GM12801 (cell line): ENCODE results near the gene RBM6.

Experiments
- TF ChIP-seq, protein P1 (sequence below): IDR thresholded peaks from one replicate; pipeline ENCODE4 v1.5.1; 2011; ENCODE audit warnings: control low read depth; ENCODE audit not compliant: insufficient read length; ENCODE audit errors: extremely low read depth

The RBM6 gene

GRCh38 chr3:49902511-49903345 is 37.2 kb upstream of the RBM6 start:
- TF ChIP-seq, protein P1, sequence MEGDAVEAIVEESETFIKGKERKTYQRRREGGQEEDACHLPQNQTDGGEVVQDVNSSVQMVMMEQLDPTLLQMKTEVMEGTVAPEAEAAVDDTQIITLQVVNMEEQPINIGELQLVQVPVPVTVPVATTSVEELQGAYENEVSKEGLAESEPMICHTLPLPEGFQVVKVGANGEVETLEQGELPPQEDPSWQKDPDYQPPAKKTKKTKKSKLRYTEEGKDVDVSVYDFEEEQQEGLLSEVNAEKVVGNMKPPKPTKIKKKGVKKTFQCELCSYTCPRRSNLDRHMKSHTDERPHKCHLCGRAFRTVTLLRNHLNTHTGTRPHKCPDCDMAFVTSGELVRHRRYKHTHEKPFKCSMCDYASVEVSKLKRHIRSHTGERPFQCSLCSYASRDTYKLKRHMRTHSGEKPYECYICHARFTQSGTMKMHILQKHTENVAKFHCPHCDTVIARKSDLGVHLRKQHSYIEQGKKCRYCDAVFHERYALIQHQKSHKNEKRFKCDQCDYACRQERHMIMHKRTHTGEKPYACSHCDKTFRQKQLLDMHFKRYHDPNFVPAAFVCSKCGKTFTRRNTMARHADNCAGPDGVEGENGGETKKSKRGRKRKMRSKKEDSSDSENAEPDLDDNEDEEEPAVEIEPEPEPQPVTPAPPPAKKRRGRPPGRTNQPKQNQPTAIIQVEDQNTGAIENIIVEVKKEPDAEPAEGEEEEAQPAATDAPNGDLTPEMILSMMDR, result no peak

DNA sequence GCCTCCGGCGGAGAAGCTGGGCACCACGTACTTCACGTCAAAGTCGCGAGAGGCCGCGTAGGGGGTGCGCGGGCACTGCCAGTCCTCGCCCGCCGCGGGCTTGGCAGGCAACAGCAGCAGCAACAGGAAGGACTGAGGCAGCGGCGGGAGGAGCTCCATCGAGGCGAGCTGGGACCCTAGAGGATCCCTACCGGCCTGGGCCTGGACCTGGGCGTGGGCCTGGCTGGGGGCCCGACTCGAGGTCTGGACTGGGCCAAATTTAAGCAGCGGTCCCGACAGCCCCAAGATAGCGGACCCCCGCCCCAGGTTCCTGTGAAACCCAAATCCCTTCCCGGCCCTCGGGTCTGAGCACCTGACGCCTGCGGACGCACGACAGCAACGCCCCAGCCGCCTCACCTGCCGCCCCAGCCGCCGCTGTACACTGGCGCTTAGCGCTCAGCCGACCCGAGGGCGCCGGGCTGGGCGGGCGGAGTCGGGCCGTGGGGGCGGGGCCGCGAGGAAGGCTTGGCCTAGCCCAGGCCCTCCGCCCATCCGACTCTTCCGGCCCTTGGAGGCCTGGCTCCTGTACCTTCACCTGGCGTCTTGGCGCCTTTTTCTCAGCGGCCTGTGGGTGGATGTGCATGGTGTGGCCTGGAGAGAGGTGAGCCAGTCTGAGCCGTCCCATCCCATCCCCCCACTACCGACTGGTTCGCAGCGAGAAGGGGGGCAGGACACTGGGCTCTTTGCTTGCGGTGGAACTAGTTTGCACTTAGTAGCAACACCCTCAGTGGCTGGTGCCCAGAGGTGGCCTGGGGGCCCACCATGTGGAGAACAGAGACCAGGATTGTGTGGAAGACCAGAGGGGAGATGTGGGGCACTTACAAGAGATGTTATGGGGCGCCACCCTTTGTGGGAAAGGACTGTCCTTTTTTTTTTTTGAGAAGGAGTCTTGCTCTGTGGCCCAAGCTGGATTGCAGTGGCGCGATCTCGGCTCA is 36.2 kb upstream of the RBM6 start, which contains the start of gene MST1R:
MST1R (minus strand) TSS at position 423 of the 974 bp plus-strand sequence; CDS start at position 159, 264 bp downstream.
- TF ChIP-seq, protein P1, result no peak

DNA sequence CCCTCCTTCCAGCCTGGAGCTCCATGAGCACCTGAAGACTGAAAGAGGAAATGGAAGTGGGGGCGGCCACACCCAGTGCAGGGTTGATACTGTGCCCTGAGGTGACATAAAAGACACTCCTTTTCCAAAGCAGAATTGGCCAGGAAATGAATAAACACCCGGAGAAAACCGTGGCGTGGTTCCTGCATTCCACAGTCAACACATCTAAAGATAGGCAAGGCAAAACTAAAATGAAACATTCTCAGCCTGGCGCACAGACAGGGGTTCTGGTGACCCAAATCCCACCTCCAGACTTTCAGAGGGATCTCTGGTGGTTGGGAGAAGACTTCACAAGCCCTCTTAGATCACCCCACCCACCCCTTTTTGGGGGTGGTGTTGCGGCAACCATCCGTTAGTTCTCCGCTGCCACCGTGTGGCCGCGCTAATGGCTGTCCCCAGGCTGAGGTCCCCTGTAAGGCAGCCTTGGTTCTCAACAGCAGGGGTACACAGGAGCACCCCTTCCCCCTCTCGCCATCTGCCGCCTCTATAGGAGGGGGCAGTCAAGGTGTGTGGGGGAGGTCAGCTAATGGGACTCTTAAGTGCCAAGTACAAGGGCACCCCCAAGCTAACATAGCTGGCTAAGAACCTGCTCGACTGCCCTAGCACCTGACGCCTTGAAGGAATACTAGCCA is 33.7 kb upstream of the RBM6 start:
- TF ChIP-seq, protein P1, result no peak

- TF ChIP-seq, protein P1, result no peak
These were observed 31.4 kb upstream of the RBM6 start for GRCh38 chr3:49908373-49909199.

- TF ChIP-seq, protein P1, result no peak
These were observed 29.4 kb upstream of the RBM6 start for GRCh38 chr3:49910409-49911123.

- TF ChIP-seq, protein P1, result no peak
These were observed 28.9 kb upstream of the RBM6 start for GRCh38 chr3:49911124-49911420.
